Stimulated activated CD4-positive, alpha-beta T cell treated with anti-CD3 and anti-CD28 coated beads, Interleukin-1b, Interleukin-23, amount 100 ng/mL, for 24 hours (primary cell): ENCODE measurements around the gene OSBPL5.
"Not testable (repeated sequence)": the region's sequence is repeated elsewhere in the genome, so short reads cannot be mapped to it uniquely, and the experiment has no call there.

ENCODE experiments used
- DNase-seq, 4 experiments: peaks; one replicate each; pipeline ENCODE4 v3.0.0-alpha.2; 2020; ENCODE audit warnings: low read depth in 4 of 4, low spot score in 1 of 4

Gene OSBPL5

DNA sequence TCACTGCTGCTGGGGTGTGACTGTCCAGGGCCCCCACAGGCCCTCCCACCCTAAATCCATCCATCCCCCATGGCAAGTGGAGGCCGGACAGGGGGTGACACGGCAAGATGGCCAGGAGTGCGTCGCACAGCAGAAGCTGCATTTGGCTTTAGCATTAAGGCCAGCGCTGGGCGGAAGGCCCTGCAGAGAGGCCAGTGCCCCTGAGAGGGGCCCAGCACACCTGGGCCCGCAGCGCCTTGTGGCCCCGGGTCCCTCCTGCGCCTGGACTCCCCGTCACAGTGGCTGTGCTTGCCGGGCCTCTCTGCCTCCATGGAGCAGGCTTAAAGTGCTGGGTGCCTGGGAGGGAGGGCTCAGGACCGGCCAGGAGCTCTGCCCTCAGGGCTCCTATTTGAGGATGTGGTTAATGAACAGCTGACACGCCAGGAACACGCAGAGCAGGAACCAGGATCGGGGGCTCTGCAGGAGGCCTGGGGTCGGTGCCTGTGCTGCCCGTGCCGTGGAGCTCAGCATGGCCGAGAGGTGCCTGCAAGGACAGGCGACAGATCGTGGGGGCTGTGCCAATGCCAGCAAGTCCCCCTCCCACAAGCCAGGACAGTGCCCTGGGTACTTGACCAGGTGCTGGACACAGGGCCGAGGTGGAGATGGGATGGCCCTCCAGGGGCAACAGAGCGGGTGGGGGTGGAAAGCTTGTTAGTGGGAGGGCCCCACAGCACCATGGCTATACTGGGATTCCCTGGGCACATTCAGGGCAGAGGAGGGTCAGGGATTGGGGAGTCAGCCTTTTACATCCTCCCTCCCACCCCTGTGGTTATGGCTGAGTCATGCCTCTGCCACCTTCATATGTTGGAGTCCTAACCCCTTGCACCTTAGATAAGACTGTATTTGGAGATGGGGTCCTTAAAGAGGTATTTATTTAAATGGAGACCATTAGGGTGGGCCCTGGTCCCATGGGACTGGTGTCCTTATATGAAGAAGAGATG is 77.0 kb downstream of the OSBPL5 start:
- DNase-seq: no peak

DNA sequence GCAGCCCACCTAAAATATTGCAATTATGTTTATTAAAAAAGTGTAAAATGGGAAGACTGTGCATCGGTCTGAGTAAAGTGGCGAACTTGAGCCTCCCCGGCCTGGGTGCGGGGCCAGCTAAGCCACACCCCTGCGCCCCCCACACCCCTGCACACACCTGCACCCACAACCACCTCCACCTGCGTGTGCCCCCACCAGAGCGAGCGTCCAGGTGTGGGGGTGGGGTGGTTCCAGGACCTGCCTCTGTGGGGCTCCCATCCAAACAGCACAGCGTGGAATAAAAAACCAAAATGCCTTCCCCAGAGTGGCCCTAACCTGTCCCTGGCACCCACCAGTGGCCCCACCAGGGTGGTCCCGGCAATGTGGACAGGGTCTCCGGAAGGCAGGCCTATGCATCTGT is 77.7 kb downstream of the OSBPL5 start:
- DNase-seq: no peak

DNA sequence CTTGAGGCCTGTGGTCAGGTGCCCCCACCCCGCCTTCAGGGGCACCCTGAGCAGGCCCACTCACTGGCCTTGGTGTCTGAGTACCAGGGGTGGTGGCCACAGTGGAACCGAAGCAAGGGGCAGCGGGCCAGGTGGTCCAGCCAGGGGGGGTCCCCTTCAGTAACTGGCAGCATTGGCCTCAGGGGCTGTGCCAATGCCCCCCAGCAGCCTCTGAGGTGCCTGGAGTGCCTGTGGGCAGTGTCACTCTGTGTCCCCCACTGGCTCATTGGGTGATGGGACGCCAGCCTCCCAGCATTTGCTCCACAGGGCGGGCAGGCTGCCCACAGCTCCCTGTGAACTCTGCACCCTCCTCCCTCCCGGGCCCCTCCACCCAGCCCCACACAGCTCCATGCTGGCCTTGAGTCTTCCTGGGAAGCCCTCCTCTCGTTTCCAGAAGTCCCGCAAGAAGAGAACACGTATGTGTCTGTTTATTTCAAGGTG is 78.4 kb downstream of the OSBPL5 start:
- no peak for DNase-seq

DNA sequence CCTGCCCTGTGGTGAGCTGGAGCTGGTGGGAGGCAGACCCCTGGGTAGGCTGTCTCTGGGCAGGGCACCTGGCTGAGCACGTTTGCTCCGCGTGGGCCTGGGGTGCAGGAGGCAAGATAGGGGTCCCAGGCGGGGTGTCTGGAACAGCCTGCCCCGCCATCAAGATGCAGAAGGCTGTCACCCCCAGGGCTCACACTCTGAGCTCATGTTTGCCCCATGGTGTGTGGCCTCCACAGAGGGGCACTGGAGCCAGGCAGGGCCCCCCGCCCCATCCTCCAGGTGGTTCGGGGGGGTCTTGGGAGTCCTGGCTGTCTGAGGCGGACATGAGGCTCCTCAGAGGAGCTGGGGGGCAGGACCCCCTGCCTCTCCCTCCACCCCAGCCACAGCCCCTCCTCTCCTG is 79.0 kb downstream of the OSBPL5 start:
- no peak for DNase-seq

DNA sequence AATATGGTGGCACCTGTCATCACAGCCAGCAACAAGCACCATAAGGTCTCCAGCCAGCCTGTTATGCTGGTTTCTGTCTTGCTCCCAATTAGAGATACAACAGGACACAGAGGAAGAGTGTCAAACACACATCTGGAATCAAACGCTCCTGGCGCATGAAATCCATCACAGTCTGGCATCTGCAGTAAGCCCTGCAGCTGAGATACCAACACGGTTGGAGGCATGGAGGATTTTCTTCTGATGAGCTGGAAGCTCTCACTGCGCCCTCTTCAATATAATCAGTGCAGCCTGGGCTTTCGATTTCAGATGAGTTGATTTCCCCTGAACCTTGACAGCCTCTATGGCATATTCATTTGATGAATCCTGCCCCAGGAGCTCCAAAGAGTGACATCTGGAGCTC is 80.1 kb downstream of the OSBPL5 start:
- DNase-seq: no peak

DNA sequence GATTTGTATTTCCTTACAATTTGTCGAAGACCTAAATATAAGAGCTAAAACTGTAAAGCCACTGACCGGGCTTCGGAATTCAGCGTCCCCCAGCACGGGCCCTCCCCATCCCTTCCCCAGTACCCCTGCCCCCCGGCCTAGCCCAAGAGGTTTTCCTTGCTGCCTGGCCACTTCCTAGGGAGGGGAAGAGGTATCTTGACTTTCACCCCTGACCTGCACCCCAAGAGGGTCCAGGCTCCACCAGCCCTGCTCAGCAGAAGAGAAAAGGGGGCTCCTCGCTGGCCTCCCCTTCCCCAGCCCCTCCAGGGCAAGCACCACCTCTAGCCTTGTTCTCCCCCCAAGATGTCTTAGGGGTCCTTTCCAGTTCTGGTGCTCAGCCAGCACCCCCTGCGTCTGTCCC is 81.8 kb downstream of the OSBPL5 start:
- DNase-seq: no peak

DNA sequence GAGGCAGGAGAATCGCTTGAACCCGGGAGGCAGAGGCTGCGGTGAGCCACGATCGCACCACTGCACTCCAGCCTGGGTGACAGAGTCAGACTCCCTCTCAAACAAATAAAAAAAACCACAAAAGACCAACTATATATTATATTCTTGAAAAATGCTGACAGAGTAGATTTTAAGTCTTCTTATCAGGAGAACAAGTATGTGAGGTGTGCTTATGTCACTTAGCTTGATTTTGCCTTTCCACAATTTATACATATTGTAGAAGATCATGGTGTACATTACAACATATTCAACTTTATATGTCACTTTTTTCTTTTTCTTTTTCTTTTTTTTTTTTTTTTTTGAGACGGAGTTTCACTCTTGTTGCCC is 83.7 kb downstream of the OSBPL5 start:
- DNase-seq: no peak

DNA sequence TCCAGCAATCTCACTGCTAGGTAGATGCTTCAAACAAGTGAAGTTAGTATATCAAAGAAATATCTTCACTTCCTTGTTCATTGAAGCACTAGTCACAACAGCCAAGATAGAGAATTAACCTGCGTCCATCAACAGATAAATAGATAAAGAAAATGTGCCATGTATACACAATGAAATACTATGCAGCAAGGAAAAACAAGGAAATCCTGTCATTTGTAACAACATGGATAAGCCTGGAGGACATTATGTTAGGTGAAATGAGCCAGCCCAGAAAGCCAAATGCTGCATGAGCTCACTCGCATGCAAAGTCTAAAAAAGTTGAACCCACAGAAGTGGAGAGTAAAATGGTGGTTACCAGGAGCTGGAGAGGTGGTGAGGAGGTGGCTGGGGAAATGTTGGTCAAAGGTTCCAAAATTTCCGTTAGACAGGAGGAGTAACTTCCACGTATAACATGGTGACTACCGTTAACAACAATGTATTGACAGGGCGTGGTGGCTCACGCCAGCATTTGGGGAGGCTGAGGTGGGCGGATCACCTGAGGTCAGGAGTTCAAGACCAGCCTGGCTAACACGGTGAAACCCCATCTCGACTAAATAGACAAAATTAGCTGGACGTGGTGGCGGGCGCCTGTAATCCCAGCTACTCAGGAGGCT is 84.3 kb downstream of the OSBPL5 start:
- no peak for DNase-seq

DNA sequence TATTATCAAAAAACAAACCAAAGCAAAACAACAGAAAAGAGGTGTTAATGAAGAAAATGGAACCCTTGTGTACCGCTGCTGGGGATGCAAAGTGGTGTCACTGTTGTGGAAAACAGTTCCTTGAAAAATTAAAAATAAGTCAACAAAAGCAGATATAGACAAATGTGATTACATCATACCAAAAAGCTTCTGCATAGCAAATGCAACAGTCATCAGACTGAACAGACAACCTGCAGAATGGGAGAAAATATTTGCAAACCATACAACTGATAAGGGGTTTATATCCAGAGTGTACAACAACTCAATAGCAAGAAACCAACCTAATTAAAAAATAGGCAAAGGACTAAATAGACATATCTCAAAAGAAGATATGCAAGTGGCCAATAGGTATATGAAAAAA is 85.0 kb downstream of the OSBPL5 start:
- DNase-seq: no peak

DNA sequence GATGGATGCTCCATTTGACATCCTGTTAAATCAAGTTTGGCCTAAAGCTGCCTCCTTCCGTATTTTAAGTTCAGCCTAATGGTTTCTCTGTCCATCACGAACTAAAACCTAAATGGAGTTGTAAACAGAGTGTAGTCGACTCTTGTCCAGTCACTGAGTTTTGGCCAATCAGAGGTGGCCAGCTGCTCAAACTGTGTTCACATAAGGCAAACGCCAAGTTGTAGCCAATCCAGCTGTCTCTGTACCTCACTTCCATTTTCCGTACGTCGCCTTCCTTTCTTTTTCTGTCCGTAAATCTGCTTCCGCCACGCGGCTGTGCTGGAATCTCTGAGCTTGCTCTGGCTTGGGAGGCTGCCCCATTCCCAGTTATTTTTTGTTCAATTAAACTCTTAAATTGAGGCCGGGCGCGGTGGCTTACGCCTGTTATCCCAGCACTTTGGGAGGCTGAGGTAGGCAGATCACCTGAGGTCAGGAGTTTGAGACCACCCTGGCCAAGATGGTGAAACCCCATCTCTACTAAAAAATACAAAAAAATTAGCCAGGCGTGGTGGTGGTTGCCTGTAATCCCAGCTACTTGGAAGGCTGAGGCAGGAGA is 87.2 kb downstream of the OSBPL5 start:
- DNase-seq: no peak

DNA sequence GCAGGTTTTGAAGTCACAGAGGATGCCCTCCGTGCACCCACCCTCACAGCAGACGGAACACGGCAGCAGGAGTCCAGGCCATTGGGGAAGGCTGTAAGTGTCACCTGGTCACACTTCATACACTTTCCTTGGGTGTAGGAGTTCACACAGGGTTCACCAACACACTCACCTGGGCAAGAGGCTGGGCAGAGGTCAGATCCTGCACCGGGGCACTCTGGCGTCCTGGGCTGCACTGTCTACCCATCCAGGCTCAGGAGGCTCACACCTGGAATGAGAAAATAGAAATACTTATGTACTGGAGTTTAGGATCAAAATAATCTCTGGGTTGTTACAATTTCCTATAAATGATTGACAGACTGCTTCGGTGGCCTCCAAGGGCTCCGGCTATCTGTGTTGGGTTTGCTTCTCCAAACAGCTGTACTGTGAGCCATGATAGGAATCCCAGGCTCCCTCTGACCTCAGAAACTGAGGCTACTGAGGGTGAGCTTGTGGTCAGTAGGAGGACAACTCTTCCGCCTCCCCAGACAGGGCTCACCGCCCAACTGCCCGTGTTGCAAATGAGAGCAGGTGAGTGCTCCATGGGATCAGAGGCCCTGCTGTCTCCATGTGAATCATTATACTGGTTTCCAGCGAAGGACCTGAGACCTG is 87.8 kb downstream of the OSBPL5 start:
- no peak for DNase-seq

DNA sequence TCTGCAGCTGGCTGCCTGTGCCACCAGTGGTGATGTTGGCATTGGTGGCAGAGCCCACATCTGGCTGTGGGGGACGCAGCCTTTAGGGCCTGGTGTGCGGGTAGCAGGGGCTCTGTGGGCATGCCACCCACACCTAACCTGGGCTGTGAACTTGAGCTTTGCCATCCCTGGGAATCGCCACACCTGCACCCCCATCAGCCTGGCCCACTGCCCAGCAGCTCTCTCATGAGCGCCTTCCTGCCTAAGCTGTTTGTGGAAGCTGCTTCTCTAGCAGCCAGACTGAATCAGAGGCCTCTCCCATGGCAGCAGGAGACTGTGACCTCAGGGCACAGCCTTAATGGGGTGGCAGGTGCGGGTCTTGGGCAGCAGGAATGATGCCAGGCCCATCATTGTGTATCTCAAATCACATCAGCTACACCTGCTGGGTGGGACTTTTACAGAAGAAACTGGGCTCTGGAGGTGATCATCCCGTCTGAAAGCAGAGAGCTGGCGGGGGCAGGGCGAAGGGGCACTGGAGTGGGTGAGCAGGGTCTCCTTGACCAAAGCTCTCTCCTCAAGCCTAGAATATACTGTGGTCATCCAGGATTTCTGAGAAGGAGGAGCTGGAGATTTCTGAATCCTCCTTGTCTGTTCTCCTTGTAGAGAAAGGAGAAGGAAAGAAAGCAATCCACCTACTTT is 90.1 kb downstream of the OSBPL5 start:
- no peak for DNase-seq

DNA sequence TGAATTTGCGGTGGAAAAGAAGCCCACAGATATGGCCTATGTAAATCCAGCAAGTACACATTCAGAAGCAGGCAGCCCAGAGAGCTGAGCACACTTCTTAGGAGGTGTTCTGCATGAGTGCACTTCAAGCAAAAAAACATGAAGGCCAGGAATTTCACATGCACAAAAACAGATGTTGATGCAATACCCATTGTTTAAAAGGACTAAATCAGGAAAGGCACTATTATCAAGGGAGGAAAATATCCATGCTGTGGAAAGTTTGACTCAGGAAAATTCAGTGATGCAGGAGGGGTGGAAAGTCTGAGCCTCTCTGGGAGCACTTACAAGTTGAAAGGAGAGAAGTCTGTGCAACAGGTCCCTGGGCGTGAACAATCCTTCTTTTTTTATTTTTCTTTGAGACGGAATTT is 92.1 kb downstream of the OSBPL5 start:
- DNase-seq: no peak

DNA sequence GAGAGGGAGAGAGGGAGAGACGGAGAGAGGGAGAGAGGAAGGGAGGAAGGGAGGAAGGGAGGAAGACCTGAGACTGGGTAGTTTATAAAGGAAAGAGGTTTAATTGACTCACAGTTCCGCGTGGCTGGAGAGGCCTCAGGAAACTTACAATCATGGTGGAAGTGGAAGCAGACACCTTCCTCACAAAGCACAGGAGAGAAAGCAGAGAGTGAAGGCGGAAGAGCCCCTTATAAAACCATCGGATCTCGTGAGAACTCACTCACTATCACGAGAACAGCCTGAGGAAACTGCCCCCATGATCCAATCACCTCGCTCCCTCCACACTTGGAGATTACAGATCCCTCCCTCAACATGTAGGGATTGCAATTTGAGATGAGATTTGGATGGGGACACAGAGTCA is 95.7 kb downstream of the OSBPL5 start:
- DNase-seq: no peak

DNA sequence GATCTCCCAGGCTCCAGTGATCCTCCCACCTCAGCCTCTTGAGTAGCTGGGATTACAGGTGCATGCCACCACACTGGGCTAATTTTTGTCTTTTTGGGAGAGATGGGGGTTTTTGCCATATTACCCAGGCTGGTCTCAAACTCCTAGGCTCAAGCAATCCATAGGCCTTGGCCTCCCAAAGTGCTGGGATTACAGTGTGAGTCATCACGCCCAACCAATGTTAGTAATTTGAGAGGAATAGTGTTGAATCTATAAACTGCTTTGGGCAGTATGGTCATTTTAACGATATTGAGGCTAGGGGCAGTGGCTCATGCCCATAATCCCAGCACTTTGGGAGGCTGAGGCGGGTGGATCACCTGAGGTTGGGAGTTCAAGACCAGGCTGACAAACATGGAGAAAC is 98.8 kb downstream of the OSBPL5 start:
- not testable (repeated sequence) for DNase-seq

DNA sequence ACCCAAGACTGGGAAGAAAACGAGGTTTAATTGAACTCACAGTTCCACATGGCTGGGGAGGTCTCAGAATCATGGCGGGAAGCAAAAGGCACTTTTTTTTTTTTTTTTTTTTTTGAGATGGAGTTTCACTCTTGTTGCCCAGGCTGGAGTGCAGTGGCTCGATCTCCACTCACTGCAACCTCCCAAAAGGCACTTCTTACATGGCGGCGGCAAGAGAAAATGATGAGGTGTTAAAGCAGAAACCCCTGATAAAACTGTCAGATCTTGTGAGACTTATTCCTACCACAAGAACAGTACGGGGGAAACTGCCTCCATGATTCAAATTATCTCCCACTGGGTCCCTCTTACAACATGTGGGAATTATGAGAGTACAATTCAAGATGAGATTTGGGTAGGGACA is 100.4 kb downstream of the OSBPL5 start:
- DNase-seq: not testable (repeated sequence)

DNA sequence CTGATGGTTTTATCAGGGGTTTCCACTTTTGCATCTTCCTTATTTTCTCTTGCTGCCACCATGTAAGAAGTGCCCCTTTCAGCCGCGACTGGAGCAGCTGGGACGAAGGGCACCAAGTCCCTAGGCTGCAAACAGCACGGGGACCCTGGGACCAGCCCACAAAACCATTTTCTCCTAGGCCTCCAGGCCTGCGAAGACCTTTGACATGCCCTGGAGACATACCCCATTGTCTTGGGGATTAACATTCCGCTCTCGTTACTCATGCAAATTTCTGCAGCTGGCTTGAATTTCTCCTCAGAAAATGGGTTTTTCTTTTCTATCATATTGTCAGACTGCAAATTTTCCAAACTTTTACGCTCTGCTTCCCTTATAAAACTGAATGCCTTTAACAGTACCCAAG is 101.2 kb downstream of the OSBPL5 start:
- DNase-seq: not testable (repeated sequence)

DNA sequence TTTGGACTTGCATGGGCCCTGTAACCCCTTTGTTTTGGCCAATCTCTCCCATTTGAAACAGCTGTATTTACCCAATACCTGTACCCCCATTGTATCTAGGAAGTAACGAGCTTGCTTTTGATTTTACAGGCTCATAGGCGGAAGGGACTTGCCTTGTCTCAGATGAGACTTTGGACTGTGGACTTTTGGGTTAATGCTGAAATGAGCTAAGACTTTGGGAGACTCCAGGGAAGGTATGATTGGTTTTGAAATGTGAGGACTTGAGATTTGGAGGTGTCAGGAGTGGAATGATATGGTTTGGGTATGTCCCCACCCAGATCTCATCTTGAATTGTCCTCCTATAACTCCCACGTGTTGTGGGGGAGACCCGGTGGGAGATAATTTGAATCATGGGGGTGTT is 101.7 kb downstream of the OSBPL5 start:
- not testable (repeated sequence) for DNase-seq

DNA sequence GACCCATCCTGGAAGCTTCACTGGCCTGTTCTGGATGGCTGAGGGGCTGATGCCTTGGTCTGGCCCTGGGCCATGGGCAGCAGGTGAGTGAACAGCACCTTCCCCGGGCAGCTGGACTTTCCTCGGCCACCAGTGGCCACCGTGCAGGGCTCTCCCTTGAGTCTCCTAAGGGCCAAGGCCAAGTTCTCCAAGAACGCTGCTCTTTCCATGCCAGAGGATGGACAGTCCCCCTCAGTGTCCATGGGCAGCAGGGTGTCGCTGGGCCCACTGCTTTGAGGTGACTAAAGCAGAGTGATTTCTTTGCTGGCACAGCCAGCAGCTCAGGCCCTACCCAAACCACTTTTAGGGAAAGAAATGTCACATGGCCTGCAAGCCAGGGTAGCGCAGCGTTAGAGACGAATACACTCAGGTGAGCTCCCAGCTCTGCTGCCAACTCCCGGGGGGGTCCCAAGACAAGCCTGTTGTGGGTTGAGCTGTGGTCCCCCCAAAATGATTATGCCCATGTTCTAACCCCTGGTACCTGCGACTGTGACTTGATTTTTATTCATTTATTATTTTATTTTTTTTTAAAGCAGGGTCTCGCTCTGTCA is 104.6 kb downstream of the OSBPL5 start:
- DNase-seq: no peak
